ENCODE results near the gene TRPC4AP.
"Not testable (repeated sequence)": the region's sequence is repeated elsewhere in the genome, so short reads cannot be mapped to it uniquely, and the experiment has no call there.

The TRPC4AP gene, protein sequence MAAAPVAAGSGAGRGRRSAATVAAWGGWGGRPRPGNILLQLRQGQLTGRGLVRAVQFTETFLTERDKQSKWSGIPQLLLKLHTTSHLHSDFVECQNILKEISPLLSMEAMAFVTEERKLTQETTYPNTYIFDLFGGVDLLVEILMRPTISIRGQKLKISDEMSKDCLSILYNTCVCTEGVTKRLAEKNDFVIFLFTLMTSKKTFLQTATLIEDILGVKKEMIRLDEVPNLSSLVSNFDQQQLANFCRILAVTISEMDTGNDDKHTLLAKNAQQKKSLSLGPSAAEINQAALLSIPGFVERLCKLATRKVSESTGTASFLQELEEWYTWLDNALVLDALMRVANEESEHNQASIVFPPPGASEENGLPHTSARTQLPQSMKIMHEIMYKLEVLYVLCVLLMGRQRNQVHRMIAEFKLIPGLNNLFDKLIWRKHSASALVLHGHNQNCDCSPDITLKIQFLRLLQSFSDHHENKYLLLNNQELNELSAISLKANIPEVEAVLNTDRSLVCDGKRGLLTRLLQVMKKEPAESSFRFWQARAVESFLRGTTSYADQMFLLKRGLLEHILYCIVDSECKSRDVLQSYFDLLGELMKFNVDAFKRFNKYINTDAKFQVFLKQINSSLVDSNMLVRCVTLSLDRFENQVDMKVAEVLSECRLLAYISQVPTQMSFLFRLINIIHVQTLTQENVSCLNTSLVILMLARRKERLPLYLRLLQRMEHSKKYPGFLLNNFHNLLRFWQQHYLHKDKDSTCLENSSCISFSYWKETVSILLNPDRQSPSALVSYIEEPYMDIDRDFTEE

DNA sequence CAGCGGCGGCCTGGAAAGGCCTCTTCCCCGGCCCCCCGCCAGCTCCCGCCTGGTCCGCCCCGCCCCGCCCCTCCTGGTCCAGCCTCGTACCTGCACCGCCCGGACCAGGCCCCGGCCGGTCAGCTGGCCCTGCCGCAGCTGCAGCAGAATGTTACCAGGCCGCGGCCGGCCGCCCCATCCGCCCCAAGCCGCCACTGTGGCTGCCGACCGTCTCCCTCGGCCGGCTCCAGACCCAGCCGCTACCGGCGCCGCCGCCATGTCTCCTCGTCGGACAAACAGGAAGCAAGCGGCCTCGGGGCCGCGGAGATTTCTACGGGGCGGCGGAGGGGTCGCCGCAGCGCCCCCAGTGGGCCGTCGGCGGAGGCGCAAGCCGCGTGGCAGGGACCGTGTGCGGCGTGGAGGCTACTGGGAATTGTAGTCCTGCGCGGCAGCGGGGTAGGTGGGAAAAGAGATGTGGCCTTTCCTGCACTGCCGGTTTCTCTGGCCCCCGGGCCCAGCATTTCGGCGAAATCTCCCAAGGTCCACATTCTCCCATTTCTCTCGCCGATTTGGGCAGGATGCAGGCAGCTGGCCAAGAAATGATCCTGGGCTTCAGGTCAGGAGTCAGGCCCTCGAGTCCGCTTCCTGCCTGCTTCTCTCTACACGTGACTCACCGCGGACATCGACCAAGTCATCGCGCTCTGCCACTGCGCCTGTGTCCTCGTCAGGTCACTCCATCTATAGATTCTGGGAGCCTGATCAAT, at the start of gene TRPC4AP:
TSS of gene TRPC4AP (minus strand) at position 284 of the 743 bp plus-strand sequence. CDS start at position 258, 26 bp downstream.
- DNase-seq: peak; percentile 85

DNA sequence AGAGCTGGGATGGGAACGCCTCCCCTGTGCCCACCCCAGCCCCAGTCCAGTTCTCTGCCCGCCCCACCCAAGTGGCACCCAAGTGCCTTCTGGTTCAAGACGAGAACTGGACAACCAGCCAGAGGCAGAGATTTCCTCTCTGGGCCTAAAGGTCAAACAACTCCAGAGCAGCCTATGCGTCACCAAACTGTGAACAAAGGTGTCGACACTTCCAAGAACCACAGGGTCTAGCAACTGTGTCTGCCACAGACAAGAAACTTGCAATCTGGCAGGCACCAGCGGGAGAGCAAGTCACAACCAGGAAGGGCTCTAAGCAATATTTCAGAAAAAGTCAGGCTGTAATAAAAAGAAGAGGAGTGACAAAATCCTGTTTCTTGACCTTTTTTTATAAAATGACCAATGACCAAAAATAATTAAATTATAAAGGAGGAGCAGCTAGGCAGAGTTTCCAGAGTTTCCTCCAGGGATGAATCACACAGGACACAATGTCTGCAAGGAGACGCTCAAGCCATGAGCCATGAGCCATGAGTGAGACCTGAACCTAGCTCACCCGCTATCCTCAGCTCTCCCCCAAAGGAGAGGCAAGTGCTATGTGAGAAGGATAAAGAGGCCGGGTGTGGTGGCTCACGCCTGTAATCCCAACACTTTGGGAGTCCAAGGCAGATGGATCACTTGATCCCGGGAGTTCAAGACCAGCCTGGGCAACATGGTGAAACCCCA, 43.4 kb upstream of the TRPC4AP start:
- no peak for DNase-seq

DNA sequence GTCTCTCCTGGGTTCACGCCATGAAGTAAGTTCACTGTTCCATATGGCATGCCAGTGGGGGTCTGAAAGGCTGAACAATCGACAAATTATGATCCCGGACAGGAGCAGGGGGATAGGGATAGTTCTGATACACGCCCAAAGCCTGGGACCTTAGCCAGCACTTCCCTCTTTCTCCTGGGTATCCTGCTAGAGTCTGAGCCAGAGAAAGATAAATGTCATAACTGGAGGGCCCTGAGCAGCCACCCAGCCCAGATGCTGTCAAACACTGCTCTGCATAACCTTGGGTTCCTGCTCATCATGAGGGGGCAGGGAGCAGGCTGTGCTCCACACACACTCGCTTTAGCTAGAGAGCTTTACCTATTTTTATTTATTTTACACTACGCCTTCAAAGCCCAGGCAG, 42.3 kb upstream of the TRPC4AP start:
- DNase-seq: no peak

DNA sequence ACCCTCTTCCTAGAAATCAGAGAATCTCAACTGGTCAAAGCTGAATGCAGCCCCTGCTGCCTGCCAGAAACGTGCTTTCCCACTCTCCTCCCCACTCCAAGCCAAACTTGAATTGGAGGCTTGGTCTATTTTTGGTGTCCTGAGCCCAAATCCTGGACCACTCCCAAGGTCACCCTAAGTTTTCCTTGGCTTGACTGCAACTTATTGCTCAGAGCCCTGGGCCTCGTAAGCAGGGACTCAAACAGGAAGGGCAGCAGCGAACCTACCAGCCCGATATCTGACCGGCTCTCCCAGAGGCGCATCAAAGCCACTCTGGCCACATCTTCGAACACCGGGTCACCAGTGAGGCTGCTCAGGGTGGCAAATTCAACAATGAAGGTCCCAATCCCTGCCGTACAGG, 41.9 kb upstream of the TRPC4AP start:
- DNase-seq: no peak

DNA sequence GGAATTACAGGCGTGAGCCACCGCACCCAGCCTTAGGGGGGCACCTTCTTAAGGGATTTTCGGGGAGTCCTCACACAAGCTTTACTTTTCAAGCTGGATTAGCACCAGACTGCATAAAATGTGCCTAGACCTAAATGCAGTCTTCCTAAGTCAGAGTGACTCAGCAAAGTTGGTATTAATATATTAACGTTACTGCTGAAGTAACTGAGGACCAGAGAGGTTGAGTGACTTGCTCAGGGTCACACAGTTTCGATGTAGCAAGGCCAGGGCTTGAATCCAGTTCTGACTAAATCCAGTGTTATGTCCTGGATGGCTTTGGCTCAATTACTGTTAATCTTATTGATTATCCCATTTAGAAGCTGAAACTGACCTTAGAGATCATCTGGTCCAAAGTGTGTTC, 41.1 kb upstream of the TRPC4AP start:
- DNase-seq: no peak

DNA sequence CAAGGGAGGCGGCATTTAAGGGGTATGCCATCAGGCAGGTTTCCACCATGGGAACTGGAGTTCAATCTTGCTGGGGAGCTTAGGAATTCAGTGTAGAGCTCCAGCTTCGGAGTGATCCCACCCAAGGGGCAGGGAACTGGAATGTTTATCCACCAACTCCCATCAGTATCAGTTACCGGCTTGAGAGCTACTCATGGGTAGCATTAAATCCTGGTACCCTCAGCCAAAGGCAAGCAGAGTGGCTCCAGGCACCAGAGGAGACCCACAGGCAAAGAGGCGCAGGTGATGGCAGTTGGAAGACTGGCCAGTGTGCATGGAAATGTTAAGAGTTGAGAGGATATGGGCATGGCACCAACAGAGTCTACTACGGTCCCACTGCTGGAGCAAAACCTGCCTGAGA, 40.4 kb upstream of the TRPC4AP start:
- DNase-seq: no peak

DNA sequence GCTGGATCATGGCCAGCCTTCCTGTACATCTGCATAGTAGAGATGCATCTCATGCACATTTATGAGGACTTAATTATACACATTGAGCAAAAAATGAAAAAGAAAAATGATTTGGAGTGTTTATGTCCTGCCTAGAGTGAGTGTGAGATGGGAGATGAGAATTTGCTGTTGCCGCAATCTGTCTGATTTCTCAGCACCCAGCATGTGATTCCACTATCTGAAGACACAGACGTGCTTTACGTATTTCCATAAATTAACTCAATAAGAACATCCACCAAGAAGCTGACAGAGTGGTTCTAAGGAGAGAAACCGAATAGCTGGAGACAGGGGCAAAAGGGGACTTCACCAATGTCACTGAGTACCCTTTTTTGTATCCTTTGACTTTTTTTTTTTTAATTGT, 39.3 kb upstream of the TRPC4AP start:
- no peak for DNase-seq

DNA sequence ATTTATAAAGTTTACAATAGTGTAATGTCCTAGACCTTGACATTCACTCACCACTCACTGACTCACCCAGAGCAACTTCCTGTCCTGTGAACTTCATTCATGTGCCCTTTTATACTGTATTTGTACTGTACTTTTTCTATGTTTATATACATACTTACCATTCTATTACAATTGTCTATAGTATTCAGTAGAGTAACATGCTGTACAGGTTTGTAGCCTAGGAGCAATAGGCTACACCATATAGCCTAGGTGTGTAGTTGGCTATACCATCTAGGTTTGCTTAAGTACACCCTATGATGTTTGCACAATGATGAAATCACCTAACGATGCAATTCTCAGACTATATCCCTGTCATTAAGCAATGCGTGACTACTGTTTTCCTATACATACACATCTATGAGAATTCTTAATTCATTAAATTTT, 37.1 kb upstream of the TRPC4AP start:
- no peak for DNase-seq

DNA sequence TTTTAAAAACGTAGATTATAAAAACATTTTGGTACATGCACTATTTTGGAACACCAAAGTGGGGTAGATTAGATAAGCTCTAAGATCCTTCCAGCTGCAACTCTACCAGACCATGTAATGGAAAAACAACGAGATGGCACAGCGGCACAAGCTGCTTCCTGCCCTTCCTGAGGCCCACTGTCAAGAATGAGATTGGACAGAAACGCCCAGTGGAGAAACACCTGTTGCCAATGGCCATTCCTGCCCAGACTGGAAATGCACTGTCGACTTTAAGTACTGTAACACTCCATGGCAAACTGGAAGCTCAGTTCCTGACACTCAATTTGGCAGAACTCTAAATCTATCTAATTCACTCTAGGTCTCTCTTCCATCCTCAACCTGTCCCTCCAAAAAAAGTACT, 33.1 kb upstream of the TRPC4AP start:
- no peak for DNase-seq

DNA sequence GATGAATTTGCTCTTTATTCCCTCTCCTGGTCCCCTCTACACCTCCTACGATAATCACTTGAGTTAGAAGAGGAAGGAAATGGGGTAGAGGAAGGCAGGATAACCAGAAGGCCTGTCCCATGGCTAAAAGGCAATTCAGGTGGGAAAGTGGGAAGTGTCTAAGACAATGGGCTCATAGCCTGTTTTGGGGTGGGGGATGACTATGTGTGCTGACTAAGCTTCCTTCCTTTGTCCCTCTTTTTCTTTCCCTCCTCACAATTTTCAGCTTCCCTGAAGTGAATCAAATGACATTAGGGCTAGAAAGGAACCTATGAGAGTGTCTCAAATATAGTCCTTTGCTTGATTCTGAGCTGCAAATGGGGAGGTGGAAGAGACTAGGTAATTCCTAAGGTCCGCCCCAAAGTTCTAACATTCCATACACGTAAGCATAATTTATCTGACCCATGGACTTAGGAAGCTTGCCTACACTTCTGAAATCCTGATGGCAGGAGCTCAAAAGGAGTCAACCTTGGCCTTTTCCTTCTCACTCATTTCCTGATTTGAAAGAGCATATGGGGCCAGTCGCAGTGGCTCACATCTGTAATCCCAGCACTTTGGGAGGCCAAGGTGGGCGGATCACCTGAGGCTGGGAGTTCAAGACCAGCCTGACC, 30.3 kb upstream of the TRPC4AP start:
- no peak for DNase-seq

DNA sequence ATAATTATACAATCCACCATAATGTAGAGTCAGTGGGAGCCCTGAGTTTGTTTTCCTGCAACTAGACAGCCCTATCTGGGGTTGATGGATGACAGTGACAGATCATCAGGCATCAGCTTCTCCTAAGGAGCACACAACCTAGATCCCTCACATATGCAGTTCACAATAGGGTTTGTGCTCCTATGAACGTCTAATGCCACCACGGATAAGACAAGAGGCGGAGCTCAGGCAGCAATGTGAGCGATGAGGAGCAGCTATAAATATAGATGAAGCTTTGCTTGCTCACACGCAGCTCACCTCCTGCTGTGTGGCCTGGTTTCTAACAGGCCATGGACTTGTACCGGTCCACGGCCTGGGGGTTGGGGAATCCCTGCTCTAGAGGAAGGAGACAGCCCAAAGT, 28.6 kb upstream of the TRPC4AP start:
- no peak for DNase-seq

DNA sequence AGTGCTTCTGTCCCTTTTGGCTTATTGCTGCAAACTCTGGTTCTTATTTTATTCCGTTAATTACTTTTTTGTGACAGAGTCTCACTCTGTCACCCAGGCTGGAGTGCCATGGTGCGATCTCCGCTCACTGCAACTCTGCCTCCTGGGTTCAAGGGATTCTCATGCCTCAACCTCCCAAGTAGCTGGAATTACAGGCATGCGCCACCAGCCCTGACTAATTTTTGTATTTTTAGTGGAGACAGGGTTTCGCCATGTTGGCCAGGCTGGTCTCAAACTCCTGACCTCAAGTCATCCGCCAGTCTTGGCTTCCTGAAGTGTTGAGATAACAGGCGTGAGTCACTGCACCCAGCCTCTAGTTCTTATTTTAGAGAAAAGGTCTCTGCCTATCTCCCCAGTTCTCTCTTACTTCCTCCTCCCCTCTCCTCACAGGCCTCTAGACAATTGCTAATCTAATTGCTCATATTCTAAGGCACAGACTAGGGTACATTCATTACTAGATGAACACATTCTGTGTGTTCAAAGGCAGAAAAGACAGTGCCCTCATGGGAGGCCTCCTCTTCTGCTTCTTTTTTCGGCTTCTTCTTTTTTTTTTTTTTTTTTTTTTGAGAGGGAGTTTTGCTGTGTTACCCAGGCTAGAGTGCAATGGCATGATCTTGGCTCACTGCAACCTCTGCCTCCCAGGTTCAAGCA, 27.6 kb upstream of the TRPC4AP start:
- no peak for DNase-seq

DNA sequence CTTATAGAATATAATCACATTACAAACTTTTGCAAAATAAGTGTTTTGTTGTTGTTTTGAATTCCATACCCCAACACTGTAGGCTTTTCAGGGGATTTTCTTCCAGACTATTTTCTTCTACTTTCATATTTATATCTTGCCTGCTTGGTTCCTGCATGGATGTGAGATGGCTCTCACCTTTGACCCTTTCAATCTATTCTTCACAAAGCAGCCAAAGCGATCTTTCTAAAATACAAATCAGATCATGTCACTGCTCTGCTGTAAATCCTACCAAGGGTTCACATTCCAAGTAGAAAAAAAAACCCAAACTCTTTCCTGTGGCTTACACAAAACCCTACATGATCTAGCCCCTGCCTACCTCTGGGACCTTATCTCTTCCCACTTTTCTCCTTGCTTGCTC, 25.0 kb upstream of the TRPC4AP start:
- DNase-seq: no peak

DNA sequence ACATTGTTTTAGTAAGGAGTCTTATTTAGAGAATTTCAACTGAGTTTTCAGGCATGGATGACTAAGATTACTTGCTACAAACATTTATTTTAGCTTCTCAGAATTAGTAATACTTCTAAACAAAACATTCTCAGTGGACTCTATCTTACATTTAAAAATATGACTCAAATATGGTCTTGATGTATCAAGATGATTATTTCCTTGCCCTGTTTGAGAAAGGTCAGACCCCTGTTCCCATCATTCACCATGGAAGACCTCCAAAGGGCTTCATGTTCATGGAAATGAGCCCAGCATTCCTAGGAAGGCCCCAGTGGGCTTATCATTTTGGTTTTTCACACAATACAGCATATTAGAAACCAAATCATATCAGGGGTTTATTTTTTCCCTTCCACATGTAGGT, 24.6 kb upstream of the TRPC4AP start:
- DNase-seq: no peak

DNA sequence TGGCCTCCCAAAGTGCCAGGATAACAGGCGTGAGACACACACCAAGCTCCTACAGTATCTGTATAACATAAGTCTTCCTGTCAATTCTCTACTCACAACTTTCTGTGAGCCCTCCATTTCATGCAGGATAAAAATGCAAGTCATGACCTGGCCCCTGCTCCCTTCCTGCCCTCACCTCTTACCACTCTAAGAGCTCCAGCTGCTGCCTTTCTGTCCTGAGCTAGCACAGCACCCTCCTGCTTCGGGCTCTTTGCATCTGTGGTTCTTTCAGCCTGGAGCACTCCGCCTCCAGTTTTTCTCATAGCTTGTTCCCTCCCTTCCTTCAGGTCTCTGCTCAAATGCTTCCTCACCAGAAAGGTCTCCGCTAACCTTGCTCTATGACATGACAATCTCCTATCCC, 23.7 kb upstream of the TRPC4AP start:
- DNase-seq: no peak

DNA sequence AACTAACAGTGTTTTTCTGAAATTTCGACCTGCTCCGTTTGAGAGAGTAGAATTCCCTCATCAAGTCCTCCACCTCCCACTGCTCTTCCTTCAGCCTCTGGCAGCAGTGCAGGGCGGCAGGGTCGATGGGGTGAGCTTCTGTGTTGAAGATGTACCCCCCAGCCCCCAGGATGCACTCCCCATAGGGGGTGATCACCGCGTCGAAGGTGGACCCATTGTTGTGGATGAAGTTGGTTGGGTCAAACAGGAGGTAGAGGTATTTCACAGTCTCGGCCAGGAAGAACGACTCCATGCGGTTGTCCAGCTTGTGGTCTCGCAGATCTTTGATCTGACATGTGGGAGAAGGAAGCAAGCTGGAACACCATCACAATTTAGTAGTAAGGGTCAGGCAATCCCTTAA, 23.0 kb upstream of the TRPC4AP start:
- DNase-seq: no peak

DNA sequence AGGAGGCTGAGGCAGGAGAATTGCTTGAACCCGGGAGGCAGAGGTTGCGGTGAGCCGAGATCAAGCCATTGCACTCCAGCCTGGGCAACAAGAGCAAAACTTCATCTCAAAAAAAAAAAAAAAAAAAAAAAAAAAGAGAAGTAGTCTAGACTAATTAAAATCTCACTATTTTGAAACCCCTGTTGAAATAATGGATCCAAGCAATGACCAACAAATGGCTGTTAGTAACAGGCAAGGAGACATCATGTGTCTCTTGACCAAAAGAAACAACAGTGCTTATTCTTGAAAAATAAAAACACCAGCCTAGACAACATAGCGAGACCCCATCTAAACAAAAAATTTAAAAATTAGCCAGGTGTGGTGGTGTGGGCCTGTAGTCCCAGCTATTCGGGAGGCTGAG, 19.7 kb upstream of the TRPC4AP start:
- not testable (repeated sequence) for DNase-seq

DNA sequence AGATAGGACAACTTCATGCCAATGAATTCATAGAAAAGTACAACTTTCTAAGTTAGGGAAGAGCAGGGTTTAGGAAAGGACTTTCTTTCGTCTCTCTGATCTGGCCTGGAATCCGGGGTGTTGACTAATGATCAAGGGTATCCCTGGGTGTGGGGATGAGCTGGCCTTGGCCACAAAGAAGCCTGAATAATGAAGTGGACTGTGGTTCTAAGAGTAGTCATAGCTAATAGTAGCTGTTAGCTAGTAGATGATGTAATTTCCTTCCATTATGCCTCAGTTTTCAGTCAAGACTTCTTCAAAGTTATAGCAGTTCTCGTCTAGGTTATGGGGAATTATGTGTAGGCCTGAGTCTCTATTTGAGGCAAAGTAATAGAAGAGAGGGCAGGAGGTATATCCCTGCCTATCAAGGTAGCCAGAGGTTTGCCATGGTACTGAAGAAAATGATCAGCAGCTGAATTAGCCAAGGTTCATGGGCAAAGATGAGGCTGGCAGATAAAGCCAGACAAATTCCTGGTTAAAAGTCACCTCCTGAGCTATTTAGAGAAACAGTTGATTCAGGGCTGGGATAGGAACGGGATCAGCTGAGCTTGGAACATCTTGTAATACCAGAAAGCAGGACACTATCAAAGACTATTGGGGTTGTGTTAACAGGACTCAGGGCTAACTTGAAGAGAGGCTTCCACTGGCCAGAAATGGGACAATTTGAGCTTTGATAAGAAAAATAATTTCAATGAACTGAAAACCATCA, 18.7 kb upstream of the TRPC4AP start:
- DNase-seq: no peak

DNA sequence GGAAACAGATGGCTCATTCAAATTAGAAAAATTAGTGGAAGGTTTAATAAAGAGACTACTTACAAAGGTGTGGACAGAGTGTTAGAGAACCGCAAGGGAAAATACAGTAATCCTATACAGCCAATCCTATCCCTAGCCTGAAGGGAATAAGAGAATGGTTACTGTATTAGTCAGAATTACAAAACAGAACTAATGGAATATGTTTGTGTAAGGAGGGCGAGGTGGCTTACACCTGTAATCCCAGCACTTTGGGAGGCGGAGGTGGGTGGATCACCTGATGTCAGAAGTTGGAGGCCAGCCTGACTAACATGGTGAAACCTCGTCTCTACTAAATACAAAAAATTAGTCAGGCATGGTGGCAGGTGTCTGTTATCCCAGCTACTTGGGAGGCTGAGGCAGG, 16.3 kb upstream of the TRPC4AP start:
- no peak for DNase-seq

DNA sequence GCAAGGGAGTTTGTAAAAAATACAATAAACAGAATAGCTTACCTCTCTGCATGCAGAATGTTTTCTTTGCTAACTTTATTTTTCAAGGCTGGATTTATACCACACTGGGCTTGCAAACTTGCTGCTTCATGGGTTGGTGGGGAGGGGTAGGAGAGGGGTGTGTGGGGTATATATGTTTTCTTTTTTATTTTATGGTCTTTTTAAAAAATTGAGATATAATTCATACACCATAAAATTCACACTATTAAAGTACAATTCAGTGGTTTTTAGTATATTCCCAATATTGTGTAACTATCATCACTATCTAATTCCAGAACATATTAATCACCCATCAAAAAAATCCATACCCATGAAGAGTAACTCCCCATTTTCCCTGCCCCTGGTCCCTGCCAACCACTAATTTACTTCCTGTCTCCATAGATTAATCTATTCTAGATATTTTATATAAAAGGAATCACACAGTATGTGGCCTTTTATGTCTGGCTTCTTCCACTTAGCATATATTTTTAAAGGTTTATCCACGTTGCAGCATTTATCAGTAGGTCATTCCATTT, 14.3 kb upstream of the TRPC4AP start:
- no peak for DNase-seq
